ENCODE results near the gene PEPD. TPM values are rescaled to one million over a fixed set of nuclear protein-coding genes. Genes with fewer than 3 reads are reported as not detected.

PEPD gene
- total RNA-seq, 2 experiments from 2014 or later = 17.5 to 23.0 TPM

DNA sequence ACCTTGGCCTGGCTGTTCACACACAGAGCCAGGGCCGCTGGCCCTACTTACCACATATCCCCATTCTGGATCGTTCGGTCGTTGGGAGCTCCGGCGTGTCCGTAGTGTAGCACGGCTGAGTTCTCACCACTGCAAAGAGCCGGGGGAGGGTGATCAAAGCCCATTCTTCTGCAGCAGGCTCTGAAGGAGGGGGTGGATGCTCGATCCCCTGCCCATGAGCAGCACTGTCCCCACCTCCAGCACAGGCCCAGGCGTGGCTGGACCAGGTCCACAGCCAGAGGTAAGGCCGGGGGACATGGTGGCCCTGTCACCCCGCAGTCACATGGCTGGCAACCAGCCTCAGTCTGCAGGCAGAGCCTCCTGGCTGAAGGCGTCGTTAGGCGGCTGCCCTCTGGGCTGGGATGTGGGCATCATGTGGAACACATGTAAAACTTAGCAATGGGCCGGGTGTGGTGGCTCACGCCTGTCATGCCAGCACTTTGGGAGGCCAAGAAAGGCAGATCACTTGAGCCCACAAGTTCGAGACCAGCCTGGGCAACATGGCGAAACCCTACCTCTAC is 109.9 kb downstream of the PEPD start:
- Mint-ChIP-seq H3K27ac (no peak overlapping the region), H3K9me3 (no peaks in the 10 kb centered on the region), H3K4me1 (ENCODE audit: low read depth) (peaks cover 4% of the 10 kb centered on the region), H3K36me3 (ENCODE audit: low read depth) (no peaks in the 10 kb centered on the region), H3K4me3 (no peak overlapping the region), H3K27me3 (no peaks in the 10 kb centered on the region)
- TF ChIP-seq CTCF (IDR thresholded peaks at IDR 0.05) = no peak
- Histone ChIP-seq H3K9me3 (ENCODE audit: control insufficient read depth in 1 of 2, insufficient read depth in 1 of 2, low read length in 2 of 2) (no peaks in the 10 kb centered on the region), H3K4me3 (ENCODE audit: low read length) (no peak overlapping the region), H3K27me3 (ENCODE audit: control insufficient read depth in 1 of 2, insufficient read depth in 2 of 2, low read length in 2 of 2) (no peaks in the 10 kb centered on the region), H3K27ac (ENCODE audit: low read depth in 1 of 2, low read length in 2 of 2) (no peak overlapping the region), H3K4me1 (ENCODE audit: insufficient read depth, low read length) (peaks cover 5% of the 10 kb centered on the region), H3K36me3 (ENCODE audit: insufficient read depth, low read length) (peaks cover 4% of the 10 kb centered on the region)
- POLR2A ChIA-PET = no interaction called here
- CTCF ChIA-PET = no interaction called here
- ATAC-seq (ENCODE audit: poor library complexity) = no peak
- DNase-seq = no peak
- intact Hi-C loops (cut with DNase I, micrococcal nuclease) = no loop called here

- no peaks in the 10 kb centered on the region for H3K27me3 Mint-ChIP-seq
- no peaks in the 10 kb centered on the region for H3K36me3 Mint-ChIP-seq (ENCODE audit: low read depth)
- POLR2A ChIA-PET = no interaction called here
- Histone ChIP-seq H3K4me1 (ENCODE audit: insufficient read depth, low read length) (no peaks in the 10 kb centered on the region), H3K9me3 (ENCODE audit: control insufficient read depth in 1 of 2, insufficient read depth in 1 of 2, low read length in 2 of 2) (no peaks in the 10 kb centered on the region), H3K27ac (ENCODE audit: low read depth in 1 of 2, low read length in 2 of 2) (no peak overlapping the region), H3K4me3 (ENCODE audit: low read length) (no peak overlapping the region), H3K36me3 (ENCODE audit: insufficient read depth, low read length) (peaks cover 4% of the 10 kb centered on the region), H3K27me3 (ENCODE audit: control insufficient read depth in 1 of 2, insufficient read depth in 2 of 2, low read length in 2 of 2) (no peaks in the 10 kb centered on the region)
- no peaks in the 10 kb centered on the region for H3K9me3 Mint-ChIP-seq
- no peaks in the 10 kb centered on the region for H3K4me1 Mint-ChIP-seq (ENCODE audit: low read depth)
- CTCF ChIA-PET = no interaction called here
- intact Hi-C loops (cut with DNase I, micrococcal nuclease) = no loop called here
- TF ChIP-seq CTCF (IDR thresholded peaks at IDR 0.05) = no peak
- no peak overlapping the region for H3K27ac Mint-ChIP-seq
- ATAC-seq (ENCODE audit: poor library complexity) (no peak), DNase-seq (no peak)
- no peak overlapping the region for H3K4me3 Mint-ChIP-seq
These were observed 110.6 kb downstream of the PEPD start for GRCh38 chr19:33410915-33411401.

DNA sequence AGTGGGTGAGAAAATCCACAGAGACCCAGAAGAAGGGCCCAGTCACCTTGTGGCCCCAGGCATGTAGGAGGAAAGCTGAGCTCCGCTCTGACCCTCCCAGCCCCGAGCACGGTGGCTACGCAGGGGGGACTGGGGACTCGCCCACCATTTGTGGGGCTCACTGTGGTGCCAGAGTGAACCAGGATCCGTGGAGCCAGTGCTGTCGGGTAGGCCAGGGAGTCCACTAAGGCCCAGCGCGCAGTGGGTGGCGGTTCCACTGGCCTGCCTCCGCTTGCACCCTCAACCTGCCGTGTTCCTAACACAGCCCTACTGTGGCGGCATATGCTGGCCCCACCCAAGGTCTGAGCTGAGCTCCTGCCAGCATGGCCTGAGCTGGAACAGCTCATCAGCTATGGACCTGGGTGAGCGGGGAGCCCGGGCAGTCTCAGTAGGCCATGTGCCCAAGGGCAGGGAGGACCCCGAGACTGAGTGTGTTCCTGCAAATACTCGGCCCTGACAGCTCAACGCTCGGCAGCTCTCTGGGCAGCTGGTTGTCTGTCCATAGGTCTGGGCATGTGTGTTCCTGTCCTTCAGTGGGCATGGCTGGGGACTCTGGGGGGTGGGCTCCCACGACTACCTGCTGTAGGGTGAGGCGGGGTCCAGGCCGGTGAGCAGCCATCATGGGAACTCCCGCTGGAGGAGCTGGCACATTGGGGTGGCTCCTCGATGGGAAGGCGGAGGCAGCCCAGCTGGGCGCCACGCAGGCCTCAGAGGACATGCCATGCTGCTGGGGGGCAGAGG is 111.5 kb downstream of the PEPD start:
- Histone ChIP-seq H3K27ac (ENCODE audit: low read depth in 1 of 2, low read length in 2 of 2) (no peak overlapping the region), H3K4me1 (ENCODE audit: insufficient read depth, low read length) (no peaks in the 10 kb centered on the region), H3K4me3 (ENCODE audit: low read length) (no peak overlapping the region), H3K36me3 (ENCODE audit: insufficient read depth, low read length) (peaks cover 4% of the 10 kb centered on the region), H3K27me3 (ENCODE audit: control insufficient read depth in 1 of 2, insufficient read depth in 2 of 2, low read length in 2 of 2) (no peaks in the 10 kb centered on the region), H3K9me3 (ENCODE audit: control insufficient read depth in 1 of 2, insufficient read depth in 1 of 2, low read length in 2 of 2) (no peaks in the 10 kb centered on the region)
- Mint-ChIP-seq H3K27me3 (no peaks in the 10 kb centered on the region), H3K4me3 (no peak overlapping the region), H3K27ac (no peak overlapping the region), H3K36me3 (ENCODE audit: low read depth) (no peaks in the 10 kb centered on the region), H3K9me3 (no peaks in the 10 kb centered on the region), H3K4me1 (ENCODE audit: low read depth) (no peaks in the 10 kb centered on the region)
- intact Hi-C loops (cut with DNase I, micrococcal nuclease) = loop anchor here in 1 of 2 experiments (5.0 kb wide), 1 partner anchor 268 kb away; no protein-coding TSS in a partner anchor
- no peak for DNase-seq
- no peak for ATAC-seq (ENCODE audit: poor library complexity)
- CTCF ChIA-PET = no interaction called here
- POLR2A ChIA-PET = no interaction called here
- TF ChIP-seq CTCF (IDR thresholded peaks at IDR 0.05) = no peak

Data from CD4-positive, alpha-beta T cell (primary cell).